Gastroesophageal sphincter (tissue), 4 donors: ENCODE results near the gene ACTL6B. TPM values are rescaled to one million over a fixed set of nuclear protein-coding genes. Genes with fewer than 3 reads are reported as not detected.
A peak's percentile ranks its signal among the peaks of the same experiment; 100 is the strongest.
"Not testable (repeated sequence)": the region's sequence is repeated elsewhere in the genome, so short reads cannot be mapped to it uniquely, and the experiment has no call there.

Source experiments
- ATAC-seq: fragments of 150-250 bp; one replicate; pipeline ENCODE4 v1.9.1; 2016; ENCODE audit warnings: mild to moderate bottlenecking, moderate library complexity
- H3K27ac ChIP-seq, 4 donors: fragments of 200-600 bp; sonication (generic) in 3 of 4; 1 replicate in 3 of 4; 2 replicates in 1 of 4; pipeline ENCODE4 v1.5.1; 2016 to 2019
- H3K27me3 ChIP-seq: fragments of 200-600 bp; sonication (generic); one replicate; pipeline ENCODE4 v1.5.1; 2019
- H3K36me3 ChIP-seq, 2 donors: fragments of 200-600 bp; sonication (generic); one replicate each; pipeline ENCODE4 v1.5.1; 2019; ENCODE audit warnings: control low read depth in 1 of 2
- H3K4me1 ChIP-seq, 3 donors: fragments of 200-600 bp; sonication (generic); 1 replicate in 2 of 3; 2 replicates in 1 of 3; pipeline ENCODE4 v1.5.1; 2016 to 2019; ENCODE audit warnings: control low read depth in 2 of 3
- H3K4me3 ChIP-seq, 2 donors: fragments of 200-600 bp; sonication (generic); one replicate each; pipeline ENCODE4 v1.5.1; 2019; ENCODE audit warnings: mild to moderate bottlenecking in 1 of 2, moderate library complexity in 1 of 2
- H3K9me3 ChIP-seq, 3 donors: fragments of 200-600 bp; sonication (generic); one replicate each; pipeline ENCODE4 v1.5.1; 2017 to 2019; ENCODE audit warnings: control low read depth in 2 of 3
- CTCF ChIP-seq, 4 experiments: fragments of 200-600 bp in 2 of 4; fragments of 450-650 bp in 2 of 4; sonication (generic) in 1 of 4; IDR thresholded peaks; one replicate each; pipeline ENCODE4 v1.5.1; 2017 to 2019; ENCODE audit warnings: antibody characterized with exemption in 4 of 4, mild to moderate bottlenecking in 2 of 4, moderate library complexity in 2 of 4
- EP300 ChIP-seq: sonication (generic); formaldehyde crosslinking; IDR thresholded peaks from one replicate; pipeline ENCODE4 v1.6.1; 2017; ENCODE audit warnings: antibody characterized with exemption, mild to moderate bottlenecking
- POLR2A ChIP-seq, 2 donors: fragments of 450-650 bp; IDR thresholded peaks; one replicate each; pipeline ENCODE4 v1.6.1; 2017; ENCODE audit warnings: antibody characterized with exemption in 2 of 2, mild to moderate bottlenecking in 2 of 2, moderate library complexity in 1 of 2
- POLR2AphosphoS5 ChIP-seq: sonication (generic); formaldehyde crosslinking; IDR thresholded peaks from one replicate; pipeline ENCODE4 v1.6.1; 2017; ENCODE audit warnings: antibody characterized with exemption
- WGBS, 2 donors: methylation state at CpG; one replicate each; pipeline ENCODE4 v1.1.5; 2018; ENCODE audit warnings: low coverage in 1 of 2; 5-methylcytosine and 5-hydroxymethylcytosine counted together
- total RNA-seq, 4 donors: library from RNA; depleted of rRNA; stranded (reverse); fragments of >200 nt; gene quantifications; one replicate each; pipeline ENCODE4 v1.1.0, GENCODE V29; 2016

ACTL6B gene
- total RNA-seq, 4 donors from 2014 or later = 2.2 TPM; not detected in 3

GRCh38 chr7:100673302-100673941 lies 17.2 kb upstream of the ACTL6B start, which contains the start of gene GNB2:
TSS of gene GNB2 (plus strand) at chr7:100673740. CDS start at chr7:100676266, 2,526 bp downstream.
- peak within 1 kb of the TSS; percentile 73 to 97 for H3K4me3 ChIP-seq
- ATAC-seq = peak; percentile 91

DNA sequence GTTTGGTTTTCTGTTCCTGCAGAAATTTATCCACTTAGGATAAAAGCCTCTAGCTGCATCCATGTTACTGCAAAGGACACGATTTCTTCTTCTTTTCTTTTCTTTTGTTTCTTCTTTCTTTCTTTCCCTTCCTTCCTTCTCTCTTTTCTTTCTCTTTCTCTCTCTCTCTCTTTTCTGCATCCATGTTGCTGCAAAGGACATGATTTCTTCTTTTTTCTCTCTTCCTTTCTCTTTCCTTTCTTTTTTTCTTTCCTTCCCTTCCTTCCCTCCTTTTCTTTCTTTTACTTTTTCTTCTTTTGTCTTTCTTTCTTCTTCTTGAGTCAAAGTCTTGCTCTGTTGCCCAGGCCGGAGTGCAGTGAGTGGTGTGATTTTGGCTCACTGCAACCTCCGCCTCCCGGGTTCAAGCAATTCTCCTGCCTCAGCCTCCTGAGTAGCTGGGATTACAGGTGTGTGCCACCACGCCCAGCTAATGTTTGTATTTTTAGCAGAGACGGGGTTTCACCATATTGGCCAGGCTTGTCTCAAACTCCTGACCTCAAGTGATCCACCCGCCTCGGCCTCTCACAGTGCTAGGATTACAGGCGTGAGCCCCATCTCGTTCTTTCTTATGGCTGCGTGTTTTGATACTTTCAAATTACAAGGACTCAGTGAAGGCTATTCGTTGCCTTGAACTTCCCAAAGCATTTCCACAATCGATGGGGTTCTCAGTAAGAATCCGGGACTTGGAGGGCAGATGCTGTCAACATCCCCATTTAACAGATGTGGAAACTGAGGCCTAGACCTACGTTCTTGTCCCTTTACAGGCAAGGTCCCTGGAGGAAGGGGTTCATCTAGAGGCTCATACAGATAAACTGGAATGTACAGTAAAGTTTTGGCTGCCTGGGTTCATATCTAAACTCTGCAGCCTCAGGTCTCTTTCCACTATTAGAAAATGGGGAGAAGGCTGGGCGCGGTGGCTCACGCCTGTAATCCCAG lies 15.4 kb upstream of the ACTL6B start:
- ATAC-seq = no peak
- H3K27ac ChIP-seq = no peak overlapping the region
- WGBS, 2 donors = 87 to 93% methylated on average over 6 to 15 of the region's 18 CpGs
- peaks cover 0 to 19% (median 8%) of the 10 kb centered on the region in 3 donors for H3K4me1 ChIP-seq
- no peak overlapping the region for H3K4me3 ChIP-seq
- TF ChIP-seq EP300 (no peak), POLR2A (IDR thresholded peaks at IDR 0.05) (no peak), CTCF (IDR thresholded peaks at IDR 0.05) (no peak), POLR2AphosphoS5 (no peak)
- no peaks in the 10 kb centered on the region for H3K27me3 ChIP-seq
- H3K36me3 ChIP-seq = peaks cover 0 to 3% of the 10 kb centered on the region in 2 donors
- H3K9me3 ChIP-seq = no peaks in the 10 kb centered on the region

More at GRCh38 chr7:100673302-100673941, 17.2 kb upstream of the ACTL6B start, which contains the start of gene GNB2:
- peaks cover 0 to 21% of the 10 kb centered on the region in 2 donors for H3K36me3 ChIP-seq
- H3K9me3 ChIP-seq = no peaks in the 10 kb centered on the region
- H3K4me1 ChIP-seq = peaks cover 0 to 35% (median 8%) of the 10 kb centered on the region in 3 donors
- no peaks in the 10 kb centered on the region for H3K27me3 ChIP-seq
- TF ChIP-seq EP300 = no peak
- TF ChIP-seq POLR2AphosphoS5 = peak; percentile 76
- peak in 1 of 4 experiments; percentile 15 for TF ChIP-seq CTCF (IDR thresholded peaks at IDR 0.05)
- TF ChIP-seq POLR2A (IDR thresholded peaks at IDR 0.05) = peak; percentile 76 to 84
- peak within 1 kb of the TSS; percentile 86 to 99 (median 98) for H3K27ac ChIP-seq
- WGBS, 2 donors = 0% methylated on average over 2 to 6 of the region's 65 CpGs

DNA sequence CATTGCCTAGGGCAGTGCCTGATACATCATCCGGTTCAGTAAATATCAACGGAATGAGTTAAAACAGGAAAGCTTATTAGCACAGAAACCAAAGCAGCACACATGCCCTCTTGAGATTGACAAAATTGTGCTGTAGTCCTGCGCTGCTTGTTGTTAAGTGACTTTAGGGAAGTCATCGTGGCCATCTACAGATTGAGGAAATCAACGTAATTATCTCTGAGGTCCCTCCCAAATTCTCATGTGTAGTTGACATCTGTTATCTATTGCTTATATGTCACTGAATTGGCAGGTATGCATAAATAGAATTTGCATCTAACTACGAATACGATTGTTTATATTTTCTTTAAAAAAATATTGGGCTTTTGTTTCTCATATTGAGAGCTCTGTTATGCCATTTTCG lies 13.8 kb upstream of the ACTL6B start:
- ATAC-seq = no peak
- no peak overlapping the region for H3K4me3 ChIP-seq
- no peaks in the 10 kb centered on the region for H3K9me3 ChIP-seq

GRCh38 chr7:100669106-100669505 lies 12.9 kb upstream of the ACTL6B start:
- H3K4me1 ChIP-seq, H3K27me3 ChIP-seq, ATAC-seq, H3K36me3 ChIP-seq, H3K27ac ChIP-seq, H3K9me3 ChIP-seq, H3K4me3 ChIP-seq: not testable (repeated sequence)
- 87 to 100% methylated on average over 1 to 3 of the region's 12 CpGs for WGBS, 2 donors

More for the DNA sequence above, 13.8 kb upstream of the ACTL6B start:
- no peak overlapping the region for H3K27ac ChIP-seq
- 59 to 69% methylated on average over 6 to 8 of the region's 8 CpGs for WGBS, 2 donors
- H3K36me3 ChIP-seq = no peaks in the 10 kb centered on the region
- no peaks in the 10 kb centered on the region for H3K27me3 ChIP-seq
- TF ChIP-seq POLR2AphosphoS5 = no peak
- TF ChIP-seq EP300 = no peak
- no peak for TF ChIP-seq POLR2A (IDR thresholded peaks at IDR 0.05)
- TF ChIP-seq CTCF (IDR thresholded peaks at IDR 0.05) = no peak
- peaks cover 0 to 5% (median 0%) of the 10 kb centered on the region in 3 donors for H3K4me1 ChIP-seq

GRCh38 chr7:100668069-100668449 lies 11.8 kb upstream of the ACTL6B start:
- 25 to 74% methylated on average over 1 to 2 of the region's 2 CpGs for WGBS, 2 donors
- no peak overlapping the region for H3K4me3 ChIP-seq
- no peaks in the 10 kb centered on the region for H3K36me3 ChIP-seq
- H3K9me3 ChIP-seq = no peaks in the 10 kb centered on the region
- peaks cover 0 to 3% (median 0%) of the 10 kb centered on the region in 3 donors for H3K4me1 ChIP-seq
- H3K27ac ChIP-seq = peak overlapping the region in 2 of 4 donors; percentile 3 to 39
- no peaks in the 10 kb centered on the region for H3K27me3 ChIP-seq
- TF ChIP-seq CTCF (IDR thresholded peaks at IDR 0.05) = no peak
- no peak for TF ChIP-seq POLR2AphosphoS5
- TF ChIP-seq EP300 = no peak
- no peak for TF ChIP-seq POLR2A (IDR thresholded peaks at IDR 0.05)
- no peak for ATAC-seq
